ENCODE data around the gene WEE1.
"Not testable (repeated sequence)": the region's sequence is repeated elsewhere in the genome, so short reads cannot be mapped to it uniquely, and the experiment has no call there.

The WEE1 gene

DNA sequence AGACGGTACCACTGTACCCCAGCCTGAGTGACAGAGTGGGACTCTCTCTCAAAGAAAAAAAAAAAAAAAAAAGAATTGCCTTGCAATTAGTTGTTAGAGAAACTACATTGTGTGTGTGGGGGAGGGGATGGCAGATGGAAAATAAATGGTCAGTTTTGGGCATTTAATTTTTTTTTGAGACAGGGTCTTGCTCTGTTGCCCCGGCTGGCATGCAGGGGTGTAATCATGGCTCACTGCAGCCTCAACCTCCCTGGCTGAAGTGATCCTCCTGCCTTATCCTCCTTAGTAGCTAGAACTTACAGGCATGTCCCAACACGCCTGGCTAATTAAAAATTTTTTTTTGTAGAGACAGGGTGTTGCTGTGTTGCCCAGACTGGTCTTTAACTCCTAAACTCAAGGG, 36.4 kb downstream of the WEE1 start:
- no peaks in the 10 kb centered on the region for H3K9me3 Mint-ChIP-seq
- peaks cover 11 to 17% of the 10 kb centered on the region in 2 donors for H3K4me1 Mint-ChIP-seq (ENCODE audit: low read depth in 2 of 2)

GRCh38 chr11:9613118-9613829, 39.8 kb downstream of the WEE1 start:
- Mint-ChIP-seq H3K9me3 (no peaks in the 10 kb centered on the region), H3K4me3 (peak overlapping the region; percentile 90 to 94), H3K27me3 (no peaks in the 10 kb centered on the region), H3K4me1 (ENCODE audit: low read depth in 2 of 2) (peaks cover 11 to 17% of the 10 kb centered on the region in 2 donors), H3K27ac (peak overlapping the region; percentile 95 to 98), H3K36me3 (ENCODE audit: insufficient read depth) (peaks cover 6% of the 10 kb centered on the region)
- DNase-seq (peak; percentile 82 to 87 (median 84)), ATAC-seq (replicated peaks) (peak; percentile 57)

More for the DNA sequence above, 36.4 kb downstream of the WEE1 start:
- ATAC-seq (replicated peaks) (no peak), DNase-seq (no peak)
- Mint-ChIP-seq H3K27ac (no peak overlapping the region), H3K36me3 (ENCODE audit: insufficient read depth) (peaks cover 6% of the 10 kb centered on the region), H3K27me3 (peaks cover 0 to 12% of the 10 kb centered on the region in 2 donors), H3K4me3 (no peak overlapping the region)

DNA sequence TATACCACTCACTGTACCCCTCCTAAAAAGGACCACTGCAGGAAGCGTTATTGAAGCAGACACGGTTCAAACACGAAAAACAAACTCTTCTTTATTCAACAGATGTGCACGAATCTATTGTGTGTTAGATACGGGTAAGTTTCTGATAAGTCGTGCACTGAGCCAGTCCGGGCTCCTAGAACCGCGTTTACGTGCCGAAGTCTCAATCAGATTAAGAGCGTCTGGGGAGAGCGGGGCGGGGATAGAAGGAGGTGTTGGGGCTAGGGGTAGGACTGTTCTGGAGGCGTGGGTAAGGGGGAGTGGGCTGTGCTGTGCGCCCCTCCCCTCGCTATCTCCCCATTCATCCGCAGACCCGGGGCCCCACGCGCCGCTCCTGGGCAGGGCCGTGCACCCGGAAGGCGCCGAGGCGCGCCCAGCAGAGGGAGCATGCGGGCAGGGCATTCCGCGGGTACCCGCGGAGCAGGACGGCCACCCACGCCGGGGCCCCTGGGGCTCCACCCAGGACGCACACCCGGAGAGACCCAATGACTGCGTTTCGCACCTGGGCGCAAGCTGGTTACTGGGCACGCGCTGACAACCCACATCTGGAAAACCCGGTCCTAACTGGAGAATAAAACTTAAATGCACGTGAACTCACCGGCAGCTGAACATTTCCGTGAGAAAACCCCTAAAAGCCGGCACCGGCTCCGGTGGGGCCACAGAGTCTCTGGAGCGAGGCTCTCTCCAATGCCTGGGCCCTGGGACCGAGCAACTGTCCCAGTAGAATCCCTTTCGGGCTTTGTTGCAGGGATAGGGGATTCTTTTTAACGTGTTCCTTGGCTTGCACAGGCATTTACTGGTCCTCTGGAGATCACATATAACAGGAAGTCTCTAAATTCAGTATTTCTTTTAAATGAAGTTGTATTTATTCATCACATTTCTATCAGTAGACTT, 40.6 kb downstream of the WEE1 start:
- Mint-ChIP-seq H3K9me3 (no peaks in the 10 kb centered on the region), H3K27me3 (no peaks in the 10 kb centered on the region), H3K4me3 (peak overlapping the region; percentile 90 to 94), H3K36me3 (ENCODE audit: insufficient read depth) (peaks cover 6% of the 10 kb centered on the region), H3K27ac (peak overlapping the region; percentile 95 to 98), H3K4me1 (ENCODE audit: low read depth in 2 of 2) (peaks cover 11 to 17% of the 10 kb centered on the region in 2 donors)
- DNase-seq, result peak; percentile 83 to 87 (median 86)
- peak; percentile 86 for ATAC-seq (replicated peaks)

- Mint-ChIP-seq H3K4me1 (ENCODE audit: low read depth in 2 of 2) (peaks cover 11 to 17% of the 10 kb centered on the region in 2 donors), H3K27ac (peak overlapping the region; percentile 95 to 98), H3K36me3 (ENCODE audit: insufficient read depth) (peaks cover 6% of the 10 kb centered on the region), H3K9me3 (no peaks in the 10 kb centered on the region), H3K4me3 (peak overlapping the region; percentile 90 to 94), H3K27me3 (no peaks in the 10 kb centered on the region)
- DNase-seq (no peak), ATAC-seq (replicated peaks) (no peak)
These were observed 41.6 kb downstream of the WEE1 start for GRCh38 chr11:9615031-9615451.

DNA sequence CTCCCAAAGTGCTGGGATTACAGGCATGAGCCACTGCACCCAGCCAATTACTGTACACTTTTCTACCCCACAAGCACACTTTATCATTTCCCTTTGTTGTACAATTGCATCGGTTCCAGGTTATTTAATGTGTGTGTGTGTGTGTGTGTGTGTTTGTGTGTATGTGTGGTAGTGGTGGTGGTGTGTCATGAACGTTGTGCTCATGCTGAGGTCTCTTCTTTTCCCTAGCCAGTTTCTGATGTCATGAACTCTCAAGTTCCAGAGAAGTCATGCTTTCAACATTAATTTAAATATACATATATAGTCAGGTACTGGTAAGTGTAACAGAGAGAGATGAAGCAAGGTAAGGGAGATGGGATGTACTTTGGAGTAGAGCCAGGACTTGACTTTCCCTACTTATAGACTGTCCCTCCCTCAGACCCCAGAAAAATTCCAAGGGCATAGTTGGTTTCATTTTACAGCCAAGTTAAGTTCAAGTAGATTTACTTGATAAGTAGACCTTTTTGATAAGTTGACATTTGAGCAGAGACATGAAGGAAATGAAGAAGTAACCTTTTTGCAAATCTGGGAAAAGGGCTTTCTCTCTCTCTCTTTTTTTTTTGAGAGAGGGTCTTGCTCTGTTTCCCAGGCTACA, 42.7 kb downstream of the WEE1 start:
- Mint-ChIP-seq H3K27ac (no peak overlapping the region), H3K9me3 (no peaks in the 10 kb centered on the region), H3K4me3 (no peak overlapping the region), H3K4me1 (ENCODE audit: low read depth in 2 of 2) (peaks cover 11 to 17% of the 10 kb centered on the region in 2 donors), H3K36me3 (ENCODE audit: insufficient read depth) (peaks cover 6% of the 10 kb centered on the region), H3K27me3 (no peaks in the 10 kb centered on the region)
- ATAC-seq (replicated peaks), result no peak
- no peak for DNase-seq

- no peak for DNase-seq
- Mint-ChIP-seq H3K4me1 (ENCODE audit: low read depth in 2 of 2) (peaks cover 11 to 17% of the 10 kb centered on the region in 2 donors), H3K4me3 (no peak overlapping the region), H3K9me3 (no peaks in the 10 kb centered on the region), H3K27ac (no peak overlapping the region), H3K36me3 (ENCODE audit: insufficient read depth) (peaks cover 6% of the 10 kb centered on the region), H3K27me3 (no peaks in the 10 kb centered on the region)
- no peak for ATAC-seq (replicated peaks)
These were observed 43.4 kb downstream of the WEE1 start for GRCh38 chr11:9616858-9617257.

DNA sequence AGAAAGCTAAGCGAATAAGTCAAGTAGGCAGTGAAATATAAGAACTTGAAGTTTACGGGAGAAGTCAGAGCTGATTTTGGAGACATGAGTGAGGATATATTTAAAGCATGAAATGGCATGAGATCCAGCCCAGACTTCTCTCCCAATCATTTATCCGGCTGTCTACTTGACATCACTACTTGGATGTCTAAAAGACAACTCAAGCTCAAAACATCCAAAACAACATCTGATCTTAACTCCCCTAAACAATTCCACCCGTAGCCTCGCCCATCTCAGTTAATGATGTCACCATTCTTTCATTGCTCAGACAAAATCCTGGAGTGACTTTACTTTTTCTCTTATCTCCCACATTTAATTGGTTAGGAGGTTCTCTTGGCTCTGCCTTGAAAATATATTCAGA, 44.5 kb downstream of the WEE1 start:
- Mint-ChIP-seq H3K27ac (no peak overlapping the region), H3K4me3 (no peak overlapping the region), H3K4me1 (ENCODE audit: low read depth in 2 of 2) (peaks cover 10 to 15% of the 10 kb centered on the region in 2 donors), H3K36me3 (ENCODE audit: insufficient read depth) (peaks cover 6% of the 10 kb centered on the region), H3K27me3 (no peaks in the 10 kb centered on the region), H3K9me3 (no peaks in the 10 kb centered on the region)
- DNase-seq (no peak), ATAC-seq (replicated peaks) (no peak)

DNA sequence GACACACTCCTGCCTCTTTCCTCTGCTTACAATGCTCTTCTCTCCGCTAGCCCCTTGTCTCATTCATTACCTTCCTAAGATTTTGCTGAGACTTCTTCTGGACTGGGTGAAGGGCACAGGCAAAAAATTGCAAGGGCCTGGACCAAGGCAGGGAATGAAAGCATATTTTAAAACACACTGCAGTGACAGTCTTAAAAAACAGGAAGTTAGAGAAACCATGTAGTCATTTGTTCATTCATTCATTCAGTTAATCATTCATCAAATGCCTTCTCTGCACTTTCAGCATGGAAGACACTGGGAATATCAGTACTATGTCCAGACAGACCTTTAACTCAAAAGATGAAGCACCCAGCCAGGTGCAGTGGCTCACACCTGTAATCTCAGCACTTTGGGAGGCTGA, 45.5 kb downstream of the WEE1 start:
- no peaks in the 10 kb centered on the region for H3K9me3 Mint-ChIP-seq
- H3K4me3 Mint-ChIP-seq, result no peak overlapping the region
- H3K27me3 Mint-ChIP-seq, result no peaks in the 10 kb centered on the region
- H3K27ac Mint-ChIP-seq, result no peak overlapping the region
- H3K4me1 Mint-ChIP-seq (ENCODE audit: low read depth in 2 of 2), result peaks cover 0 to 6% of the 10 kb centered on the region in 2 donors
- H3K36me3 Mint-ChIP-seq (ENCODE audit: insufficient read depth), result peaks cover 3% of the 10 kb centered on the region
- ATAC-seq (replicated peaks) (no peak), DNase-seq (no peak)

GRCh38 chr11:9619971-9620370, 46.5 kb downstream of the WEE1 start:
- Mint-ChIP-seq H3K27me3 (no peaks in the 10 kb centered on the region), H3K4me3 (no peak overlapping the region), H3K4me1 (ENCODE audit: low read depth in 2 of 2) (no peaks in the 10 kb centered on the region), H3K36me3 (ENCODE audit: insufficient read depth) (no peaks in the 10 kb centered on the region), H3K27ac (no peak overlapping the region), H3K9me3 (no peaks in the 10 kb centered on the region)
- ATAC-seq (replicated peaks), result no peak
- no peak for DNase-seq

GRCh38 chr11:9622353-9622752, 48.9 kb downstream of the WEE1 start:
- not testable (repeated sequence) for H3K4me3 Mint-ChIP-seq; H3K27ac Mint-ChIP-seq; DNase-seq; H3K36me3 Mint-ChIP-seq (ENCODE audit: insufficient read depth); H3K9me3 Mint-ChIP-seq; H3K27me3 Mint-ChIP-seq; ATAC-seq (replicated peaks); H3K4me1 Mint-ChIP-seq (ENCODE audit: low read depth in 2 of 2)

DNA sequence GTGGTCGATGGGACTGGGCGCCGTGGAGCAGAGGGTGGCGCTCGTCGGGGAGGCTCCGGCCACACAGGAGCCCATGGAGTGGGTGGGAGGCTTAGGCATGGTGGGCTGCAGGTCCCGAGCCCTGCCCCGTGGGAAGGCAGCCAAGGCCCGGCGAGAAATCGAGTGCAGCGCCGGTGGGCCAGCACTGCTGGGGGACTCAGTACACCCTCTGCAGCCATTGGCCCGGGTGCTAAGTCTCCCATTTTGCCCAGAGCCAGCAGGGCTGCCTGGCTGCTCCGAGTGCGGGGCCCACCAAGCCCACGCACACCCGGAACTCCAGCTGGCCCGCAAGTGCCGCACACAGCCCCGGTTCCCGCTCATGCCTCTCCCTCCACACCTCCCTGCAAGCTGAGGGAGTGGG, 49.6 kb downstream of the WEE1 start:
- DNase-seq; H3K9me3 Mint-ChIP-seq; H3K36me3 Mint-ChIP-seq (ENCODE audit: insufficient read depth); H3K4me3 Mint-ChIP-seq; H3K4me1 Mint-ChIP-seq (ENCODE audit: low read depth in 2 of 2); ATAC-seq (replicated peaks); H3K27me3 Mint-ChIP-seq; H3K27ac Mint-ChIP-seq: not testable (repeated sequence)

- H3K4me1 Mint-ChIP-seq (ENCODE audit: low read depth in 2 of 2), result no peaks in the 10 kb centered on the region
- H3K9me3 Mint-ChIP-seq, result no peaks in the 10 kb centered on the region
- no peak overlapping the region for H3K27ac Mint-ChIP-seq
- H3K27me3 Mint-ChIP-seq, result peaks cover 8 to 9% of the 10 kb centered on the region in 2 donors
- H3K36me3 Mint-ChIP-seq (ENCODE audit: insufficient read depth), result no peaks in the 10 kb centered on the region
- no peak overlapping the region for H3K4me3 Mint-ChIP-seq
- ATAC-seq (replicated peaks) (no peak), DNase-seq (no peak)
These were observed 51.0 kb downstream of the WEE1 start for GRCh38 chr11:9624448-9624847.

DNA sequence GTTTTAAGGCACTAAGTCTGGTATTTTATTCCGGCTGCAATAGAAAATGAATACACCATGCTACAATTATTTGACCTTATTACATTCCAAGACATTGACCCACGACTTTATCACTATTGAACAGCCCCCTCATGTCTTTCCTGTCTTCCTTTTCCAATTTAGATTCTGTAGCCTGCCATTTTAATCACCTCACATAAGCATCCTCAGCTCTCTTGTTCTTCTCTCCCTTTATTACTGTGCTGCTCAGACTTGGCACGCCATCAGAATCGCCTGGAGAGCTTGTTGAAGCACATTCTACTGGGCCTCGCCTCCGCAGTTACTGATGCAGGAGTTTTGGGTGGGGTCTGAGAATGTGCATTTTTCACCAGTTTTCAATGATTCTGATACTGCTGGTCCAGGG, 51.7 kb downstream of the WEE1 start:
- Mint-ChIP-seq H3K9me3 (no peaks in the 10 kb centered on the region), H3K27ac (no peak overlapping the region), H3K4me3 (no peak overlapping the region), H3K4me1 (ENCODE audit: low read depth in 2 of 2) (no peaks in the 10 kb centered on the region), H3K36me3 (ENCODE audit: insufficient read depth) (no peaks in the 10 kb centered on the region), H3K27me3 (peaks cover 8 to 9% of the 10 kb centered on the region in 2 donors)
- no peak for ATAC-seq (replicated peaks)
- DNase-seq, result no peak
